HG03064 (cell line): ENCODE data around the gene ZNF480.
"Not testable (repeated sequence)": the region's sequence is repeated elsewhere in the genome, so short reads cannot be mapped to it uniquely, and the experiment has no call there.

Source experiments
- ATAC-seq: cut with Tn5 transposase; IDR thresholded peaks from one replicate; pipeline ENCODE4 v1.9.1; 2021; ENCODE audit warnings: low read depth; ENCODE audit not compliant: unreplicated experiment

ZNF480 gene

GRCh38 chr19:52296773-52297600 is at the start of gene ZNF480:
Gene ZNF480 (plus strand): TSS chr19:52297169. CDS start chr19:52300413, 3,244 bp downstream.
- no peak for ATAC-seq

DNA sequence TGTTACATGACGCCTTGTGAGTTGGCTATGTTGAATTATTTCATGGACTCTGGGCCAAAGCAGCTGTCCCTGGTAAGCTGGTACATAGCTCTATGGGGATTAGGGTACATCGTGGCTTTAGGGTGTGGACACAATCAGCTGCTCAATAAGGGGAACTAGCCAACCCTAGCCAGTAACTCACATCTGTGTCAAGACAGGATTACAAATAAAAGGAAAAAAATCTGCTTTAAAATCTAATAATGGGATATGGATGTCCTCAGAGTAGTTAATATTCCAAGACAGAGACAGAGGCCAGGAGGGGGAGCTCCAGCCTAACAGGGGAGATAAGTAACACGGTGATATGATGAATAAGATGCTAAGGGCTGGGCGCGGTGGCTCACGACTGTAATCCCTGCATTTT is 48.7 kb upstream of the ZNF480 start:
- no peak for ATAC-seq

DNA sequence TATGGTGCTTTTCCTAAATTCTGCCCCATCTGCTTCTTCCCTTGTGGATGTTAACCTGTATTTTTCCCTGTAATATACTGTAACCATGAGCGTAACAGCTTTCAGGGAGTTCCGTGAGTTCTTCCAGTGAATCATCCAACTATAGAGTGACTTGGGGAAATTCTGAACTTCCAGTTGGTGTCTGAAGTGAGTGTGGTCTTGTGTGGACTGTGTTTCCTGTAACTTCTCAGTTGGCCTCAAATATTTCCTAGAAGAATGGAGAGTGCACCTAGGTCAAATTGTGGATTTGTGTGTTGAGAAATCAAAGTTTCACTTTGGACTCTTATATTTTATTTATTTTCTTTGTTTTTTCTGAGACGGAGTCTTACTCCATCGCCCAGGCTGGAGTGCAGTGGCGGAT is 38.5 kb upstream of the ZNF480 start:
- no peak for ATAC-seq

- ATAC-seq = not testable (repeated sequence)
Observed at GRCh38 chr19:52265556-52265955, 31.4 kb upstream of the ZNF480 start.

- peak; percentile 61 for ATAC-seq
Observed at GRCh38 chr19:52269338-52270261, 27.4 kb upstream of the ZNF480 start, which contains the start of gene ZNF766. Gene ZNF766 (plus strand): TSS chr19:52269587. CDS start chr19:52269614, 27 bp downstream.

DNA sequence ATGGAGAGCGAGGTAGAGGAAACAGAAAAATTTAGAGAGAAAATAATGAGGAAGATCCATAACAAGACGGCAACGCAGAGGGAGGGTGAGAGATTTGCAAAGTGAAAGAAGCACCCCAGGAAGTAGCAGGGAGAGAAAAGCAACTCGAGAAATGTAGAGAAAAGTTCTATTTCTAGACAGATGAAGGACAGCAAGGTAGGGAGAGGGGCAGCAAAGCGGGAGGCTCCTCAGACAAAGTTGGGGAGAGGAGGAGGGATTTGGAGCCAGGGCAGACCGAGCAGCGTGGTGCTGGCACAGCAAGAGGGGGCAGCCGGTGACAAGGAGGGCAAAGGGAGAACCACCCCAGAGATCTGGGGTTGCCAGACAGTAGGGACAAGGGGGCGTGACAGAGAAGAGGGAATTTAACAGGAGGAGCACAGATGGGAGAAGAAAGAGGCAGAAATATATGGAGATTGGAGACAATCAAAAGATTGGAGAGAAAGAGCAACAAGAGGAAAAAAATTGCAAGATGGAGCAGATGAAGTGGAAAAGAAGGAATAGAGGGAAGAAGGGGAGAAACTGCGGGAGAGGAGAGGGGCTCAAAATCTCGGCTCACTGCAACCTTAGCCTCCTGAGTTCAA is 26.6 kb upstream of the ZNF480 start:
- no peak for ATAC-seq

DNA sequence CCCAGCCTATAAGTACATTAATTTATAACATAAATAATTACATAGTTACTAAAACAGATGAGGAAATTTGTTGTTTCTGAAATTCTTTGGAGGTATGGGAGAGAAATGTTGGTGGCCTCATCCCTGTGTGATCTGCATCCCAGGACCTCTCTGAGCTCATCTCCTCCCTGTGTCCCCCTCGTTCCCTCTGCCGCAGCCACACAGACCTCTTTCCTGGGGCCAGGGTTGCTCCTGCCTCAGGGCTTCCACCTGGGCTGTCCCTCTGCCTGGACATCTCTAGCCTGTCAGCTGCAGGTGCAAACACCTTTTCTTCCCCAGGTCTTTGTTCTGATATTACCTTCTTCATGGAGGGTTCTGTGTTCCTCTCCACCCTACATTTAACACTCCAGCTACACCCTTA is 23.7 kb upstream of the ZNF480 start:
- ATAC-seq = no peak

- ATAC-seq = no peak
Observed at GRCh38 chr19:52274191-52274590, 22.8 kb upstream of the ZNF480 start.

- ATAC-seq = no peak
Observed at GRCh38 chr19:52275988-52276387, 21.0 kb upstream of the ZNF480 start.

GRCh38 chr19:52277471-52277870 is 19.5 kb upstream of the ZNF480 start:
- no peak for ATAC-seq

GRCh38 chr19:52286256-52286655 is 10.7 kb upstream of the ZNF480 start:
- ATAC-seq = no peak

DNA sequence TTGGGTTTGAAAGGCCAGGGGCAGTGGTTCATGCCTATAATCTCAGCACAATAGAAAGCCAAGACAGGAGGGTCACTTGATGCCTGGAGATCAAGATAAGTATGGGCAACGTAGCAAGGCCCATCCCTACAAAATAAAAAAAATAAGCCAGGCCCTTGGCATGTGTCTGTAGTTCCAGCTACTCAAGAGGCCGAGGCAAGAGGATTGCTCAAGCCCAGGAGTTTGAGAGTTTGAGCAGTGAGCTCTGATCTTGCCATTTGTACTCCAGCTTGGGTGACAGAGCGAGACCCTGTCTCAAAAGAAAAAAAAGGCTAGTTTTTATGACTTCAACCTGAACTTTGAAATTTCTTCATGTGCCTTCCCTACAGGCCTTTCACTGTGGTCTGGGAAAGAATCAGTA is 5.2 kb upstream of the ZNF480 start:
- ATAC-seq = no peak

- not testable (repeated sequence) for ATAC-seq
Observed at GRCh38 chr19:52292946-52293345, 4.0 kb upstream of the ZNF480 start.

DNA sequence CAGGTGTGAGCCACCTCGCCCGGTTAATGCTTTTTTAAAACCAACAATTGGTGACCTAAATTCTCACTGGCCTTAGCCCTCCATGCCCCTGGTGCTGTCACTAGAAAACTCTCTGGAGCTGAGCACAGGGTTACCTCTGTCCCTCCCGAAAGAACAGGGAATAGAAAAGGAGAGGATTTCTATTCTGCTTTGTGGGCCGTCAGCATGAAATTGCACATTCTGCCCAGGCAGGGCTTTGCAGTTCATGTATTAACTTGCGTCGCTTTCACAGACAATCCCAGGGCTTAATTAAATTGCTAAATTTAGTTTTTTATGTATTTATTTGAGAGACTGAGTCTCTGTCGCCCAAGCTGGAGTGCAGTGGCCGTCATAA is 583 bp upstream of the ZNF480 start:
- ATAC-seq = no peak

DNA sequence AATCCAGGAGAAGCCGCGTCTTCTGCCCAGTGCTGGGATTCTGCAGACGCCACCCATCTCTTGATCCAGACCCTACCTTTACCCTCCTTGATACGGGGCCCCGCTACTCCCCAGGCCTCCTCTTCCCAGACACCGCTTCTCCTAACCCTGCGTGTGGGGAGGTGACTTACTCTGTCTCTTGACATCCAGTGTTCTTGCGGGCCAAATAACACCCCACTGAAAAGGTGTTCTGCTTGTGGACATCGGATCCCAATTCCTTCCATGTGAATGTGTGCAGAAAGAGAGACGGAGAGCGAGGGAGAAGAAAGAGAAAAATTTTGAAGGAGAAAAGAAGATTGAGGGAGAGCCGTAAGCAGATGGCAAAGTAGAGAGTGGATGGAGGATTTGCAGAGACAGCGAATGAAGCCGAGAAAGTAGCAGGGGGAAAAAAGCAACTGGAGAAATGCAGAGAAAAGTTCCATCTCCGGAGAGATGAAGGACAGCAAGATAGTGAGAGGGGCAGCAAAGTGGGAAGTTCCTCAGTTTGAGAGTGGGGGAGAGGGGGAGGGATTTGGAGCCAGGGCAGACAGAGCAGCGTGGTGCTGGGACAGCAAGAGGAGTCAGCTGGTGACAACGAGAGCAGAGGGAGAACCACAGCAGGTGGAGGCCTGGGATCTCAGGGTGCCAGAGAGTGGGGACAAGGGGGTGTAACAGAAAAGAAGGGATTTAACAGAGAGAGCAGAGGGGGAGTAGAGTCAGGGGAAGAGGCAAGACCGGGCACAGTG is 814 bp downstream of the ZNF480 start:
- ATAC-seq = no peak

- ATAC-seq = no peak
Observed at GRCh38 chr19:52307275-52307674, 10.3 kb downstream of the ZNF480 start.

DNA sequence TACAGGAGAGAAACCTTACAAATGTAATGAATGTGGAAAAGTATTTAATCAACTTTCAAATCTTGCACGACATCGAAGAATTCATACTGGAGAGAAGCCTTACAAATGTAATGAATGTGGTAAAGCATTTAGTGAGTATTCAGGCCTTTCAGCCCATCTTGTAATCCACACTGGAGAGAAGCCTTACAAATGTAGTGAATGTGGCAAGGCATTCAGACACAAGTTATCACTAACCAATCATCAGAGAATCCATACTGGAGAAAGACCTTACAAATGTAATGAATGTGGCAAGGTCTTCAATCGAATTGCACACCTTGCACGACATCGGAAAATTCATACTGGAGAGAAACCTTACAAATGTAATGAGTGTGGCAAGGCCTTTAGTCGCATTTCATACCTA is 25.5 kb downstream of the ZNF480 start:
- no peak for ATAC-seq

DNA sequence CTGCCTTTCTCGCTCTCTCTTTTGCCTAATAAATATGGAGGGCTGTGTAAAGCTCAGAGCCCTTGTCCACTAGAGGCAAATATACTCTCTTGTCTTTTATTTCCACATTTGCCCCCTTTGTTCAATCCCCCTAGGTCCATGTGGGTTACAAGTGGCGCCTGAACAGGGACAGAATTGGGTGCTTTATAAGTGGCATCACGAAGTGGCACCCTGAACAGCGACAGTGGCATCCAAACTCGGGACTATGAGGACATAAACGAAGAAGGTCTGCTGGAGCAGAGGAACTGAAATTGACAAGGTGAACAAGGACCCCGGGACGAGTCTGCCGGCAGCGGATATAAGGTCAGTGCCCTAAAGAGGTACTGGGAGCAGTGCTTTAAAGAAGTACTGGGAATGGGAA is 34.8 kb downstream of the ZNF480 start:
- no peak for ATAC-seq

DNA sequence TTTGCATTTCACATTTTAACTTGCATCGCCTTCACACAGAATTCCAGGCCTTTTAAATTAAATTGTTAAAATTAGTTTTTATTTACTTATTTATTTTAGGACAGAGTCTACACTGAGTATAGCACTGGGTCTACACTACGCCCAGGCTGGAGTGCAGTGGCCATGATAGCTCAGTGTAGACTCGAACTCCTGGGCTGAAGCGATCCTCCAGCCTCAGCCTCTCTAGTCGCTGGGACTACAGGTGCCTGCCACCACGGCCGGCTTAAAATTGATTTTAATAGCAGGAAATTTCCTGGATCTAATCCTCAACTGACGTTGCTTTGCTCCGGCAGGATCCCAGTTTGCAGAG is 38.8 kb downstream of the ZNF480 start:
- no peak for ATAC-seq

GRCh38 chr19:52336117-52336790 is 39.3 kb downstream of the ZNF480 start, which contains the start of gene ZNF610:
Gene ZNF610 (plus strand): TSS chr19:52336243. CDS start chr19:52349173, 12,930 bp downstream.
- ATAC-seq = no peak
